Ureter (tissue), 1 donor: ENCODE data around the gene MRM2. TPM values are rescaled to one million over a fixed set of nuclear protein-coding genes. Genes with fewer than 3 reads are reported as not detected.

Experiments used
- total RNA-seq: library from RNA; stranded (reverse); gene quantifications from one replicate; pipeline ENCODE4 v1.2.4, GENCODE V29; 2023
- donor health status: DM: yes; HTN: yes; CAD: no.

MRM2 gene
- total RNA-seq, 1 donor from 2014 or later = 34.2 TPM

Other genes starting within 250 kb of the MRM2 start
- gene MAD1L1, start 9.3 kb downstream of the MRM2 start, total RNA-seq = 41.4 TPM
- gene NUDT1, start within 50 bp of the MRM2 start, total RNA-seq = 8.9 TPM
- gene SNX8, start 72.2 kb upstream of the MRM2 start, total RNA-seq = 23.7 TPM
- 142 TPM for gene EIF3B, start 112.6 kb upstream of the MRM2 start, total RNA-seq
- 19.0 TPM for gene CHST12, start 161.4 kb upstream of the MRM2 start, total RNA-seq
- not detected for gene GRIFIN, start 234.2 kb upstream of the MRM2 start, total RNA-seq